HG03469 (cell line): ENCODE data around the gene GNAO1.

Source experiments
- ATAC-seq: cut with Tn5 transposase; IDR thresholded peaks from one replicate; pipeline ENCODE4 v1.9.1; 2021; ENCODE audit warnings: mild to moderate bottlenecking, moderate library complexity, moderate number of reproducible peaks; ENCODE audit not compliant: unreplicated experiment

The GNAO1 gene

DNA sequence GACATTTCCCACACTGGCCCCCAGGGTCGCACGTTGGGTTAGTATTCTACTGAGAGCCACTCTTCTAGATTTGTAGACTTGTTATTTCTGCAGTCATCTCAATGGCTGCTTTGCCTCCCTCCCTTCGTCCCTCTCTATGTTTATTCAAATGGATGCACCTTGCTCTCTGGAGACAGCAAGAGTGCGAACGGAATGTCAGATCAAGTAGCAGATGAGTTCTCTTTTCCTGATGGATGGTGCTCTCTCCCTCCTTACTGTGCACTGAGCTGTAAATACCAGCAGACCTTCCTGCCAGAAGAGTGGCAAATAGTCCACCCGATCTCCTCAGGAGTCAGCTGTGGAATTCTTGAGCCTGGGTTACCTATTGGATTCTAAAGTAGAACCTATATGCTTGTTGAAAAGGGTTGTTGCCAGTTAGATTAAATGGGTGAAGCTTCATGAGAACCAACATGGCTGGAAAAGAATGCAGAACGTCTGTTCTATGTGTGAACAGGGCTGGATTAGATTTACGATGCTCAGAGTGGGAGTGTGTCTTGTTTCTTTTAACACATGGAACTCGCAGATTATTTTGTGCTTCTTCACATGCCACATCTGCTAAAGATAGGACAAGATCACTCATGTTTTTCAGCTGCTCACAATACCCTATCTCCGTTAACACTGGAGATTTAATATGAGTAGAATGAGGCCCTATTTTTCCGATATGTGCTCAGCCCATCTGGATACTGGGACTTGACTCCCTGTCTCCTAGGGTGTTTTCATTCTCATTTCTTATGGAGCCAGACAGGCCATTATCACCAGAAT, 6.1 kb downstream of the GNAO1 start:
- ATAC-seq = no peak

DNA sequence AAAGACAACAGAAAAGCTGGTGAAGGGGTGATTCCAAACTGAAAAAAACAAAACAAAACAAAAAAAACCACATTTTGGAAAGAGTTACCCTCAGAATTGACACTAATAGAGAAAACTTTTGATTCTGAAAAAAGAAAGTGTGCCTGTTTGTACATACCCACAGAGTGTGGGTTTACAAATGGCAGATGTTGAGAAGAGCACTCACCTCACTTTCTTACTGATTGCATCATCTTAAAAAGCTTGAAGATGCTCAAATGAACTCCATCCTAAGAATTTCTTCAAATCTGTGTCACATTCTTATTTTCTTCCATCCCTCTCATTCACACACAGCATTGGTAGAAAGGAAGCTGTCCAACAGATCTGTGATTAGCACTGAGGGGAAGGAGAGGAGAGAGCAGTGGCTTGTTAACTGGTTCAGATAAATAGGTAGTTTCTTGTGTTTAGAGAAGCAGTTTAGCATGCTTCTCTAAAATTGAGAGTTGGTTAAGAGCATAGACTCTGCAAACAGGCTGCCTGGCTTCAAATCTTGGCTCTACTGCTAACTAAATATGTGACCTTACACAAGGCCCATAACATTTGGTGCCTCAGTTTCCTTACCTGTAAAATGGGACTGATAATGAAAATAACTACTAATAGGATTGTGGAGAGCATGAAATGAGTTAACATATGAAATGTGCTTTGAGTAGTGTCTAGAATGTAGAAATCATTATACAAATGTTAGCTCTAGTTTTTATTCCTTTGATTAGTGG, 6.9 kb downstream of the GNAO1 start:
- no peak for ATAC-seq

DNA sequence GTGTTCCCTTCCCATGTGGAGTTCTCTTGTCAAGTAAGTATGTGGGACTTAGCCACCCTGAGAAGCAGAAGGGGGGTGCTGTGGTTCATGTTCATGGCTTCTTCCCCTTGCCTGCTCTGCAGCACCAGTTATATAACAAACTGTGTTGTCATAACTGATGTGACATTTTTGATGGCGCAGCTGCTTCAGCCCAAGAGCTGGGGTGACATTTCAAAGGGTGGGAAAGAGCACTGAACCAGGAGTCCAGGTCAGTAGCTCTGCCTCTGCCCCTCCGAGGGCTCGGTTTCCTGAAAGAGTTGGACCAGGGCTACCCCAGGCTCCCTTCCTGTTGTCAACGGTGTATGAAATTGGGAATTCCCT, 7.4 kb downstream of the GNAO1 start:
- ATAC-seq = no peak

DNA sequence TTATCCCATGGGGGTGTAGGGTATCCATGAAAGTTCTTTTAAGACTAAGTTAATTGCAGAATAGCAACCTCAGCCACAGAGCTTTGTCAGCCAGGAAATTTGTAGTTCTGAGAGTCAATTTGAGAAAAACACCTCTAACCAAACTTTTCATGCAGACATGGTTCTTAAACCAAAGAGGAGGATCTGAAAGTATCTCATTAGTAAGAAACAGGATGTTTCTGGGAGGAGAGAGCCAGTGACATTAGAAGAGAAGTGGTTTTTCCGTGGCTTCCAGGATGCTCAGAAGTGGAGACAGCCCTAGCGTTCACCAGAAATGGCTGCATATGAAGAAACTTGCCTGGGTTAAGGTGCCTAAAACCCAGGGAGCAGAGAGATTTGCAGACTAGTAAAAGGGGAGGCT, 7.9 kb downstream of the GNAO1 start:
- ATAC-seq = peak; percentile 45

DNA sequence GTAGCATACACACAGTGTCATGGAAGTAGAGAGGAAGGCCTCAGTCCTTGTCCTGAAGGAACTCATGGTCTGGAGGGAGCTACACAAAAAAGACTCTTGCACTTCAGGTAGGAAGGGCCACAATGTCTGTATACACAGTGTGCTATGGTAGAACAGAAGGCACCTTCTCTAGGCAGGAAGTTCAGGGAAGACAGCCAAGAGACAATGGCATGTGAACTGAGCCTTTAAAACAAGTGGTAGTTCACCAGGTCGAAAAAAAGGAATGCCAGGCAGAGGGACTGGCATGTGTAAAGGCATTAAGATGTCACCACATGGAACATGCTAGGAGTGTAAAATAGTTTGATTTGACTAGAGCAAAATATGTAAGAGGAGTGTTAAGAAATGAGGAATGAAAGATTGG, 9.7 kb downstream of the GNAO1 start:
- no peak for ATAC-seq

DNA sequence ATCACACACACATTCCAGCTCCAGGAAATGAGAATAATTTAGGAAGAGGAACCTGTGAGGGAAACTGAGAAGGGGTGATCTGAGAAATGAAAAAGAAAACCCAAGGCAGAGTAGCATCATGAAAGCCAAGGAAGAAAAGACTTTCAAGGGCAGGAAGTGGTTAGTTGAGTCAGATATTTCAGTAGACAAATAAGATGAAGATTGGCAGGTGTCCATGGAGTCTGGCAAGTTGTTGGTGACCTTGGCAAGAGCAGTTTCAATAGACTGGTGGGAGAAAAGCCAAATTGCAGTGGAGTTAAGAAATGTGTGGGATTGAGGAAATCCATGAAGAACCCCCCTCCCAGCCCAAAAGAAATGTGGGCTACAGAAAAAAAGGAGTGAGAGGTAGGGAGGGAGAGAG, 10.7 kb downstream of the GNAO1 start:
- ATAC-seq = no peak

DNA sequence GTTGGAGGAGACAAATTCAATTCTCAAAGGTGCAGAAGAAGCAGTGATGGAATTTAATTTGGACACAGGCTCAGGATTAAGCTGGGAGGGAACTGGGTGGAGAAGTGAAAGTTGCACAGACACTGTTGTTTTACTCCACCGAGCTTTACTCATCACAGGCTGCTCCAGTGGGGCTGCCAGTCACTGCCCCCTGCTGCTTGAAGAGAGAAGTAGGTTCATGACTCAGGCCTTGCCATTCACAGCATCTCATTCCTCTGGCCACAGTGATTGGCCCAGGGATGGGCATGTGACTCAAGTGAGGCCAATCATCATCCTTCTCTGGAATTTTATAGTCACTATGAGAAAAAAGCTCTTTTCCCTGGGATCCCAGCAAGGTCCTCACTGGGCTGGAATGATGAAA, 11.8 kb downstream of the GNAO1 start:
- ATAC-seq = peak; percentile 69

DNA sequence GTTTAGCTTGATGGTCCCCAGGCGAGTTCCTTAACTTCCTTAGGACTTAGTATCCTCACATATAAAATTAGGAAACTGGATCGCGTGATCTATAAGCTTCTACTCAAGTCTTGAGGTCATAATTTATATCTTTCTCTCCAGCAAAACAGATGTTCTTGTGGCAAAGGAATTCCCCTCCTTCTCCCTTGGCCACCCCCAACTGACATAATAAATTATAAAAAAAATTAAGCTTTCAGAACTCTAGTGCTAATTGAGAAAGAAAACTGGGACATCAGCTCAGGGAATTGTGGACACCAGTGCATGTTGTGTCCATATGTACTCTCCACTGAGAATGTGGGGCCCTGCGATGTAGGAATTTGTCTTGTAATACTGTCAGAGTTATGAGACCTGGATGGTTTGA, 13.5 kb downstream of the GNAO1 start:
- ATAC-seq = no peak

DNA sequence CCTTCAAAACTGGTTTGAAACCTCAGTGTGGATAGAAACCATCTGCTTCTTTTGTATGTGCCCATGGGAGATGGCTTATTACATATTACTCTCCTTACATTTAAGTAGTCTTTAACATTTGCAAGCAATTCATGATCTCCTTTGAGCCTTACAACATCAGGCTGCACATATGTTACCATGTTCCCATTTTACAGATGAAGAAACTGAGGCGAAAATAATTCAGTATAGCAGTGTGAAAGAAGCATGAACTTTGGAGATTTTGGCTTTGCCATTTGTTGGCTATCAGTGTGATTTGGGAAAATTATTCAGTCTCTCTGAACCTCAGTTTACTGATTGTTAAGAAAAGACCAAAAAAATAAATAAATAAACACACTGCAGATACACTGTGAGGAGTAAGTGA, 15.7 kb downstream of the GNAO1 start:
- no peak for ATAC-seq

DNA sequence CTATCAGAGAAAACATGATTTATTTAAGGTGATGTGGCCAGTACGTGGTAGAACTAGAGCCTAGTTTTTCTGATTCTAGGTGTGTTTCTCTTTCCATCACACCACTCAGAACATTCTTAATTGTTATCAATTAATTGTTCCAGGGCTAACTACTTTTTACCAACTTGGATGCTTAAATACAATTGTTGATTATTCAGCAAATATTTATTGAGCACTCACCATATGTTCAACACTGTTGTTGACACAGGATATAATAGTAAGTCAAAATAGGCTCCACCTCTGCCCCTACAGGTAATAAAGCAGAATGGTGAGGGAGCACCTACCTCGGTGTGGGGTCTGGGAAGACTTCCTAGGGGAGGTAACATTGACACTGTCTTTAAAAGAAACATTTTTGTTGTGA, 16.1 kb downstream of the GNAO1 start:
- ATAC-seq = no peak

DNA sequence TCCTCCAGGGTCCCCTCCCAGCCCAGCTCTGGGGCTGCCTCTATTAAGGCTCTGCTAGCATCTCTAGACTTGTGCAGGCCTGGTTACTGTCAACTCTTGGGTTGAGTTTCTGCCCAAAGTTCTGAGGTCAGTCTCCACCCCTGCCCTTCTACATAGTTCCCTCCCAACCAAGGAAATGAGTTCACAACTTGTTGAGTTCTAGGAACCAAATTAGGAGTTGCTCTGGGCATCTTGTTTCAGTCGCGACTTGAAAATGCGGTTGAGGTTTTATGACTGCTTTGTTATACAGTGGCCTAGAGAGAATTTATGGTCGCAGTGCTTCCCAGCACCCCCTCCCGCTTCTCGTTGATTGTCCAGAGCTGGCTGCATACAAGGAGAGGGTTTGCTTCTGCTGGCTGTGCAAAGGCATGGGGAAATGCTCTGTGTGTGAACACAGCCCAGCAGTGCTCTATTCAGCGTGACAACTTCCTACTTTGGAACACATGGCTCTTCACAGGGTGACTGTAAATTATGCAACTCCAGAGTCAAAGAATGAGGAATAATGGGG, 20.2 kb downstream of the GNAO1 start:
- ATAC-seq = no peak

DNA sequence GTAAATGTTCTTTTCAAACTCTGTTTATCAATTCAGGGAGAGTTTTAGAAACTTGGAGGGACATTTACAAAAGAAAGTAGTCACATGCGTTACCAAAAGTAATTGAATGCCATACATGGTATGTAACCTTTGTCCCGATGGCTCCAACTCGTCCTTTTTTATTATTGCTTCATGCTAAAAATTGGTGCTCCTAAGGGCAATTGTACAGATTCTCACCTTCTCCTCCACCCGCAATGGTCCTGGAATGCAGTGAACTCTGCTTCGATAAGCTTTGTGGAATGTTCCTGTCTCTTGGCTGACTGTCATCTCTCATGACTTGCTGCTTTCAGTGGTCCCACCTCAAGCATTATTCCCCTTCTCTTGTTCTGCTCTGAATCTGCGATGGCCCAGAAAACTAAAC, 20.9 kb downstream of the GNAO1 start:
- ATAC-seq = no peak

DNA sequence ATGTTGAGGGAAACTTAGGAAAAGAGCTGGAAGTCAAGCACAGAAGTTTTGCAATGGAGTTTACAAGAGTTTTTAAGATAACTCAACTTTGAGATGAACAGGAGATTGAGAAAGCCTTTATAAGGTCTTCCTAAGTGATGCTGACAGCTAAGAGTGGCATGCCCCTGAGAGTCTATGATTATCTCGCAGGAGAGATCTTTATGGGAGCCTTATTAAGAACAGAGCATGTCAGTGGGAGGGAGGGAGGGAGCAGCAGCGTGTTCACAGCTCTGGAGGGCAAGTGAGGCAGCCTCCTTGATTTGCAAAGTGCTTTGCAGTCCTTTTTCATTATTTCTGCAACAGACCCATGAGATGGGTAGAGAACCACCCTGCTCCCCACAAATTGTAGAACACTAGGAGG, 30.7 kb downstream of the GNAO1 start:
- ATAC-seq = no peak

DNA sequence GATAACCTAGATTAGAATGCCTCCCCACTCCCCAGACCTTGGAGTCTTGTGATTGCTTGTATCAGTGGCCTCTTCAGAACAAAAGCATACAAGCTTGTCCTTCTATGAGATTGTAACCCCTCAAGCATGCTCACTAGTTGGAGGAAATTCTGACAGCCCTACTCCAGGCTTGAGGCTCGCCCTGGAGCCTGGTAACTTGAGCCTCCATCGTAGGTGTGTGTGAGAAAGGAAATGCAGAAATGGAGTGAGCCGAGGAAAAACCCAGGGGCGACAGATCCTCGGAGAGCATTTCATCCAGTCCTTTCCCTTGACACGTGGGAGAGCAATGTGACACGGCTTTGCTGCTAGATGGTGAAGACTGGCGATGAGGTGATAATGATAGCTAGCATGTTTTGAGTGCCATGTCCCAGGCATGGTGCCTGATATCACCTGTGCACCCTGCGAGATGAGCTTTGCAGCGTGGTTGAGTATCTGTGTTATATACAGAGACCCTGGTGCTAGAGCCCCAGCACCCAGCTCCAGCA, 31.2 kb downstream of the GNAO1 start:
- no peak for ATAC-seq

DNA sequence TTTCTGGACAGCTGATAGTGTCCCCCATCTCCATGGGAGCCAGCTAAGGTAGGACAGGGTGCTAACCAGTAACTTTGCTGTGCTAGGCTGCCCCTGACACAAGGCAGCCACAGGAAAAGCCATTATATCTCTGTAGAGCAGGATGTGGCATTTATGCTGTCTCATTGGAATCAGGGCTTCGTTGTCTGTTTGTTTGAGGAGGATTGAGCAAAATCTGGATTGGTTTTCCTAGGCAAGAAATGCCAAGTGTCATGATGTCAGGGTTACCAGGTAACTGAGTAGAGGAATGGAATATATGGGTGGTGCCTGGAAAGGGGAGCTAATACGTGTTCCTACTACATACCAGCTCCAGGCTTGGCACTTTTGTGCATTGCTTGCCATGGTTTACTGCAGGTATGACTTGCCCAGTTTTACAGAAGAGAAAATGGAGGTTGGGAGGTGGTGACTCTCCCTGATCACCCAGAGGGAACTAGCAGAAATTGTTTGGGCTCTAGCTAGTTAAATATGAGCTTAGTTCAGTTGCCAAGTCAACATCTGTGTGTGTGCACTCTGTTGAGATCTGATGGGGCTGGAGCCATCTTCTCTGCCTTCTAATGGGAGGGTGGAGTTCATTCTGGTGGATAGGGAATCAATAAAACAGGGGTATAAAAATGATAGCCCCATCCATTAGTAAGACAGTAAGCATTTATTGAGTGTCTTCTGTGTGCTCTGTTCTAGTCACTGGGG, 33.9 kb downstream of the GNAO1 start:
- no peak for ATAC-seq

DNA sequence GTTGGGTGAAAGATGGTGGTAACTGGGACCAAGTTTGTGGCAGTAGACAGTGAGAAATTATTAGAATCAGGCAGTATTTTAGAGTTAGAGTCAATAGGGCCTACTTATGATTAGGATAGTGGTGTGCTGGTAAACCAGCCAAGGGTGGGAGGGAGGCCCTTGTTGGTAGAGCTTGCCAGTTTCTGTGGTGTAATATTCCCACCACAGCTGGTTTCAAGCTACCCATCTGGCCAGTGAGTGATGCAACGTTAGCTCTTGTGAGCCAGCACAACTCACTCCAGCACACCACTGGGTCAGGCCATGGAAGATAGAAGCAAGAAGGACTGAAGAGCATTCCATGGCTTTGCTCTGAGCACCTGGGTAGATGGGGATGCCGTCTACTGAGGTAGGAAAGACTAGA, 34.9 kb downstream of the GNAO1 start:
- no peak for ATAC-seq

DNA sequence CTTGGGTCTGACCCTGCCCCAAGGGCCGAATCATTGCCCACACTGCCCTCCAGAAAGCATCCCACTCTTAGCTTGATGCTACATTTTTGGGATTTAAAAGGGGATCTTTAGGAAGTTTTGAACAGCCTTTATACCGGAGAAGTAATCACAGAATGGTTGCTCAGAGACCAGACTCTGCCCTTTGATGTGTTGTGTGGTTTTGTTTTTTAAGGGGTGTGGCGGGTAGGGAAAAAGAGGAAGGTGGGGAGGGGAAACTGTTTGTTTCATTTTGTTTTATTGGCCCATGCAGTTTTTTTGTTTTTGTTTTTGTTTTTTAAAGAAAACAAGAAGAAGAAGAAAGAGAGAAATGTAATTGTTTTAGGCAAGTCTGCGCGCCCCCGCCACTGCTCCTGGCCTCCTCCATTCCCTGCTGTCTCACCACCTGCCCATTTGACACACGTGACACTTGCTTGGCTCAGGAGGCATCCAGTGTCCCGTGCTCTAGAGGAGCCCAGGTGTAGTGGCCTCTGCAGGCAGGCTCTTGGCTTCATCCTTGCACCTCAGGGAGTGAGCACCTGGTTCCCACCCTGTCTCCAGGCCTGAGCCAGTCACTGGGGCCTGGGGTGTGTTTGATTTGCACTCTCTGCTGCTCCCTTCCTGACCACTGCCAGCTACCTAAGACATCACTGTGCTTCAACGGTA, 35.7 kb downstream of the GNAO1 start:
- no peak for ATAC-seq

DNA sequence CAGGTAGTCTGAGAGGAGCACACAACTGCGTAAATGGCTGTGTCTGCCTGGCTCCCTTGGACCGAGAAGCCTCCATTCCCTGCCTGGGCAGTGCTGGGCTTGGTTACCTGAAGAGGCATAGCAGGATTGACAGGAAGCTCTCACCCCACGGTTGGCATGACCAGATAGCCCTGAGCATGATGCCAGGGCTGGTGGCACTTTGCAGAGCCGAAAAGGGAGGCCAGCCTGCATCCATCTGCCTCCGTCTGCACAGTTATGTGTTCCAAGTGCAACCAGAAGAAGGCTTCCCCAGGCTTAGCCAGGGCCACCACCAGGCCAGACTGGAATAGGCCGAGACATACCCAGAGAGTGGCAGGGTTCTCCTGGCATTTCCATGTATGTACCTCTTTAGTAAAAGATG, 36.6 kb downstream of the GNAO1 start:
- ATAC-seq = no peak

DNA sequence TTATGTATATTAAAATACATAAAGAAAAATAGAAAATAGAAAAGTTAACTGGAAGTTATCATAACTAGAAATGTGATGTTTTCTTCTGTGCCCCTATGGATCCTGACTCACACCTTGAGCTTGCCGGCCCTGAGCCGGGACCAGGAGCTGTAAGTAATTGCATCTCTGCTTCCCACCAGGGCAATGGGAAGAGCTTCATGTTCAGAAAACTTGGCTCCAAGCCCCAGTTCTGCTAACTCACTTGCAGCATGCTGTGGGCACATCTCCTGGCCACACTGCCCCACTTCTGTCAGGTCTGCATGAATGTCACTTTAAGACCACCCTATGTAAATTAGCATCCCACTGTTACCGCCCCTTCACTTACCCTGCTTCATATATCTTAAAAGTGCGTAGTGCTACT, 37.2 kb downstream of the GNAO1 start:
- ATAC-seq = no peak

DNA sequence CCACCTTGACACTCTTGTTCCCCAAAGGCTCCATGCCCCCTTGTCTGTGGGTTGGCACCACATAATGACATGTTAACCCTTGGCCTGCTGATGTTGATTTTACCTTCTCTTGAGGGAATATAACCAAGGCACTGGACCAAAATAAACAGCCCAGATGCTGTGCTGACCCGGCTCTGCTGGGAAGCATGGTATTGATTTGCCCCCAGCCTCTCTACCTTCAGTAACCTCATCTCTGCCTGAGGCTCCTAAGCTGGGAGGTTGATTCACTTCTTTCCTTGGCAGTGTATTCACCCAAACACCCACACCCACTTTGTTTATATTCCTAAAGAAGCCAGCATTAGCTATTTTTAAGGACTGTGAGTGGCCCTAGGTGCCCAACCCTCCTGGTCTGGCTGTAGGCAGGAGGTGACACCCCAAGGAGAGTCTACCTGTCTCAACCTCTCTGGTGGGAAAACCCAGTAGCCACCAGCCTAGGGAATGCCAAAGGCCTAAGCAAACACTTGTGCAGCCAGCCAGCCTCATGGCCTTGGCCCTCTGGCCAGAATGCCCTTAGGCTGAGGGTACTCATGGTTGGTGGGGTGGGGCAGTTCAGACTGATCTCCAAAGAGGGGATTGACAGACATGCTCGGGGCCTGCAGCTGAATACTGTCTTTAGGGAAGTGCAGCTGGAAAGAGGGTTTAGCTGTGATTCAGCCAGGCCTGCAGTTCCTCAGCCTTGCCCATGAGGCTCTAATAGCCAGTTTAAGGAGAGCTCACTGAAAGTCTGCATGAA, 42.7 kb downstream of the GNAO1 start:
- ATAC-seq = no peak
